GM18508 (cell line): ENCODE results near the gene C1orf210.

ENCODE experiments used
- ATAC-seq: cut with Tn5 transposase; IDR thresholded peaks from one replicate; pipeline ENCODE4 v1.9.1; 2021; ENCODE audit warnings: moderate number of reproducible peaks; ENCODE audit not compliant: insufficient read depth, unreplicated experiment

The C1orf210 gene

GRCh38 chr1:43253876-43254275 is 31.5 kb downstream of the C1orf210 start:
- ATAC-seq, result no peak

GRCh38 chr1:43253173-43253572 is 32.2 kb downstream of the C1orf210 start:
- ATAC-seq, result no peak

GRCh38 chr1:43252225-43252624 is 33.2 kb downstream of the C1orf210 start:
- no peak for ATAC-seq

GRCh38 chr1:43251024-43251423 is 34.4 kb downstream of the C1orf210 start:
- no peak for ATAC-seq

- no peak for ATAC-seq
Measured at GRCh38 chr1:43250351-43250761, 35.0 kb downstream of the C1orf210 start.

GRCh38 chr1:43247256-43247921 is 38.0 kb downstream of the C1orf210 start:
- ATAC-seq, result no peak

GRCh38 chr1:43246466-43247213 is 38.7 kb downstream of the C1orf210 start:
- no peak for ATAC-seq

GRCh38 chr1:43243299-43243698 is 42.1 kb downstream of the C1orf210 start:
- no peak for ATAC-seq

- ATAC-seq, result no peak
Measured at GRCh38 chr1:43241413-43241836, 44.0 kb downstream of the C1orf210 start.

GRCh38 chr1:43239484-43239883 is 45.9 kb downstream of the C1orf210 start:
- no peak for ATAC-seq

- no peak for ATAC-seq
Measured at GRCh38 chr1:43238991-43239469, 46.4 kb downstream of the C1orf210 start.

GRCh38 chr1:43238085-43238484 is 47.3 kb downstream of the C1orf210 start:
- ATAC-seq, result no peak

- no peak for ATAC-seq
Measured at GRCh38 chr1:43237121-43237520, 48.3 kb downstream of the C1orf210 start.

- no peak for ATAC-seq
Measured at GRCh38 chr1:43235451-43236121, 49.8 kb downstream of the C1orf210 start.

GRCh38 chr1:43235040-43235439 is 50.3 kb downstream of the C1orf210 start:
- no peak for ATAC-seq

GRCh38 chr1:43234267-43234666 is 51.1 kb downstream of the C1orf210 start:
- ATAC-seq, result no peak

GRCh38 chr1:43233631-43234030 is 51.8 kb downstream of the C1orf210 start:
- ATAC-seq, result no peak

GRCh38 chr1:43232482-43232881 is 52.9 kb downstream of the C1orf210 start:
- ATAC-seq, result no peak

- no peak for ATAC-seq
Measured at GRCh38 chr1:43232074-43232473, 53.3 kb downstream of the C1orf210 start.
